Endodermal cell (in vitro differentiated cells): ENCODE measurements around the gene ISX. TPM values are rescaled to one million over a fixed set of nuclear protein-coding genes. Genes with fewer than 3 reads are reported as not detected.

Experiments used
- DNase-seq: peaks from one replicate; pipeline ENCODE4 v3.0.0-alpha.2; 2017
- H3K27ac ChIP-seq: 2 replicates; pipeline ENCODE4 v1.5.1; 2013; ENCODE audit warnings: mild to moderate bottlenecking, low read depth, low read length, moderate library complexity
- H3K27me3 ChIP-seq: 2 replicates; pipeline ENCODE4 v1.6.1; 2013; ENCODE audit warnings: mild to moderate bottlenecking, low read length, moderate library complexity; ENCODE audit not compliant: insufficient read depth, control insufficient read depth, poor library complexity, severe bottlenecking
- H3K36me3 ChIP-seq: 2 replicates; pipeline ENCODE4 v1.7.0; 2013; ENCODE audit warnings: mild to moderate bottlenecking, low read length, moderate library complexity; ENCODE audit not compliant: control insufficient read depth, insufficient read depth
- H3K4me1 ChIP-seq: one replicate; pipeline ENCODE4 v1.7.0; 2013; ENCODE audit warnings: low read length; ENCODE audit not compliant: control insufficient read depth, insufficient read depth
- H3K4me3 ChIP-seq: 2 replicates; pipeline ENCODE4 v1.5.1; 2013; ENCODE audit warnings: mild to moderate bottlenecking, low read length, moderate library complexity
- H3K9ac ChIP-seq: 2 replicates; pipeline ENCODE4 v1.6.1; 2013; ENCODE audit warnings: mild to moderate bottlenecking, low read length, moderate library complexity; ENCODE audit not compliant: poor library complexity, severe bottlenecking; ENCODE audit errors: extremely low read depth
- H3K9me3 ChIP-seq: 2 replicates; pipeline ENCODE4 v1.6.1; 2013; ENCODE audit warnings: mild to moderate bottlenecking, low read length, moderate library complexity; ENCODE audit not compliant: control insufficient read depth
- H3K27ac Mint-ChIP-seq: 2 replicates; pipeline ENCODE4 v1.8.0; 2020; ENCODE audit warnings: mixed read lengths
- H3K27me3 Mint-ChIP-seq: 2 replicates; pipeline ENCODE4 v1.8.0; 2021; ENCODE audit warnings: mild to moderate bottlenecking, mixed read lengths; ENCODE audit not compliant: insufficient read depth
- H3K36me3 Mint-ChIP-seq: 2 replicates; pipeline ENCODE4 v1.8.0; 2020; ENCODE audit warnings: low read depth, mixed read lengths
- H3K4me1 Mint-ChIP-seq: 2 replicates; pipeline ENCODE4 v1.8.0; 2020; ENCODE audit warnings: mixed read lengths
- H3K4me3 Mint-ChIP-seq: 2 replicates; pipeline ENCODE4 v1.8.0; 2020; ENCODE audit warnings: mild to moderate bottlenecking, moderate library complexity, mixed read lengths
- H3K9me3 Mint-ChIP-seq: 2 replicates; pipeline ENCODE4 v1.8.0; 2020; ENCODE audit warnings: mild to moderate bottlenecking, mixed read lengths
- WGBS, 2 experiments: methylation state at CpG; one replicate each; pipeline versions ENCODE4 v1.1.5 to v1.1.7; 2013; ENCODE audit warnings: missing lambda C conversion rate in 2 of 2, mixed read lengths in 1 of 2; ENCODE audit not compliant: insufficient coverage in 1 of 2, insufficient read length in 1 of 2; 5-methylcytosine and 5-hydroxymethylcytosine counted together
- total RNA-seq, 2 donors: library from RNA; stranded (reverse); fragmentation: NEBNext Ultra II Directional in 1 of 2; extraction: Animal tissue kit (Norgen Biotek cat#: 25700) in 1 of 2; gene quantifications; 2 replicates in 1 of 2; 3 replicates in 1 of 2; pipeline ENCODE4 v1.2.1, GENCODE V29; 2021
- TF ChIP-seq, protein P1 (sequence below): fragments of 200-600 bp; sonication (generic); conservative IDR thresholded peaks from 2 replicates; pipeline ENCODE4 v1.5.0; 2021; ENCODE audit warnings: antibody characterized with exemption, mild to moderate bottlenecking

The ISX gene
- total RNA-seq, 2 donors from 2014 or later: 0.07 to 0.13 TPM

GRCh38 chr22:35132568-35132967 is 66.6 kb downstream of the ISX start:
- Histone ChIP-seq H3K9ac (no peak overlapping the region), H3K27me3 (peaks cover 32% of the 10 kb centered on the region), H3K9me3 (no peaks in the 10 kb centered on the region), H3K27ac (no peak overlapping the region), H3K4me3 (no peak overlapping the region), H3K4me1 (peaks cover 11% of the 10 kb centered on the region), H3K36me3 (no peaks in the 10 kb centered on the region)
- TF ChIP-seq, protein P1, sequence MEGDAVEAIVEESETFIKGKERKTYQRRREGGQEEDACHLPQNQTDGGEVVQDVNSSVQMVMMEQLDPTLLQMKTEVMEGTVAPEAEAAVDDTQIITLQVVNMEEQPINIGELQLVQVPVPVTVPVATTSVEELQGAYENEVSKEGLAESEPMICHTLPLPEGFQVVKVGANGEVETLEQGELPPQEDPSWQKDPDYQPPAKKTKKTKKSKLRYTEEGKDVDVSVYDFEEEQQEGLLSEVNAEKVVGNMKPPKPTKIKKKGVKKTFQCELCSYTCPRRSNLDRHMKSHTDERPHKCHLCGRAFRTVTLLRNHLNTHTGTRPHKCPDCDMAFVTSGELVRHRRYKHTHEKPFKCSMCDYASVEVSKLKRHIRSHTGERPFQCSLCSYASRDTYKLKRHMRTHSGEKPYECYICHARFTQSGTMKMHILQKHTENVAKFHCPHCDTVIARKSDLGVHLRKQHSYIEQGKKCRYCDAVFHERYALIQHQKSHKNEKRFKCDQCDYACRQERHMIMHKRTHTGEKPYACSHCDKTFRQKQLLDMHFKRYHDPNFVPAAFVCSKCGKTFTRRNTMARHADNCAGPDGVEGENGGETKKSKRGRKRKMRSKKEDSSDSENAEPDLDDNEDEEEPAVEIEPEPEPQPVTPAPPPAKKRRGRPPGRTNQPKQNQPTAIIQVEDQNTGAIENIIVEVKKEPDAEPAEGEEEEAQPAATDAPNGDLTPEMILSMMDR: no peak
- no peak for DNase-seq
- H3K27ac Mint-ChIP-seq: no peak overlapping the region
- H3K36me3 Mint-ChIP-seq: no peaks in the 10 kb centered on the region
- no peaks in the 10 kb centered on the region for H3K9me3 Mint-ChIP-seq
- H3K4me1 Mint-ChIP-seq: peaks cover 60% of the 10 kb centered on the region
- 80 to 93% methylated on average over 1 to 2 of the region's 2 CpGs for WGBS, 2 experiments
- peaks cover 28% of the 10 kb centered on the region for H3K27me3 Mint-ChIP-seq
- no peak overlapping the region for H3K4me3 Mint-ChIP-seq

GRCh38 chr22:35133702-35134380 is 67.9 kb downstream of the ISX start:
- no peak overlapping the region for H3K27ac Mint-ChIP-seq
- WGBS, 2 experiments: 91 to 95% methylated on average over 9 to 14 of the region's 14 CpGs
- Histone ChIP-seq H3K4me3 (no peak overlapping the region), H3K9ac (no peak overlapping the region), H3K4me1 (peaks cover 11% of the 10 kb centered on the region), H3K36me3 (no peaks in the 10 kb centered on the region), H3K27ac (no peak overlapping the region), H3K9me3 (no peaks in the 10 kb centered on the region), H3K27me3 (peaks cover 37% of the 10 kb centered on the region)
- H3K4me3 Mint-ChIP-seq: no peak overlapping the region
- H3K9me3 Mint-ChIP-seq: no peaks in the 10 kb centered on the region
- TF ChIP-seq, protein P1: no peak
- H3K36me3 Mint-ChIP-seq: no peaks in the 10 kb centered on the region
- H3K4me1 Mint-ChIP-seq: peaks cover 58% of the 10 kb centered on the region
- DNase-seq: no peak
- H3K27me3 Mint-ChIP-seq: peaks cover 31% of the 10 kb centered on the region

DNA sequence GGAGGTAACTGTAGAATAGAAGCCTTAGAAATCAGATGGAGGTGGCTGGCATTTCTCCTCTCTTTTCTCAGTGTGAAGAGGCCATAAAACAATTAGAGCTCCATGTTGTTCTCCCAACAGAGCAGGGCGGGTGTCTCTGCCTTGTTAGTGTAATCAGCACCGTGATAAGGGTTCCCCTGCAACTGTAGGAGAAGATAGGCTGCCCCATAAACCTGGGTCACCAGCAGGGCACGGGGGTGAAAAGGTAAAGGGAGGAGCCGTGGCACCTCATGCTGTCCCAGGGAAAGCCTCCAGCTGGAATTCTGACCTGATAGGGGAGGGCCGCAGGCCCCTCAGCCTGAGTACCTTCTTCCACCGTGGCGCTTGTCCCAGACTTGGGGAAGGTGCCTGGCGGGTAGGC is 68.7 kb downstream of the ISX start:
- Mint-ChIP-seq H3K4me1 (peaks cover 58% of the 10 kb centered on the region), H3K4me3 (no peak overlapping the region), H3K27me3 (peaks cover 31% of the 10 kb centered on the region), H3K36me3 (no peaks in the 10 kb centered on the region), H3K27ac (no peak overlapping the region), H3K9me3 (no peaks in the 10 kb centered on the region)
- H3K4me1 ChIP-seq: peaks cover 11% of the 10 kb centered on the region
- no peaks in the 10 kb centered on the region for H3K9me3 ChIP-seq
- H3K4me3 ChIP-seq: peak overlapping the region; percentile 15
- TF ChIP-seq, protein P1: no peak
- peaks cover 42% of the 10 kb centered on the region for H3K27me3 ChIP-seq
- H3K27ac ChIP-seq: no peak overlapping the region
- 50 to 61% methylated on average over 5 to 8 of the region's 8 CpGs for WGBS, 2 experiments
- no peak overlapping the region for H3K9ac ChIP-seq
- no peaks in the 10 kb centered on the region for H3K36me3 ChIP-seq
- peak; percentile 67 for DNase-seq
